Mesodermal cell (in vitro differentiated cells): ENCODE data around the gene LITAF.
"Not testable (repeated sequence)": the region's sequence is repeated elsewhere in the genome, so short reads cannot be mapped to it uniquely, and the experiment has no call there.

Source experiments
- H3K27ac ChIP-seq: 2 replicates; pipeline ENCODE4 v1.7.0; 2013; ENCODE audit warnings: mild to moderate bottlenecking, low read depth, low read length, moderate library complexity; ENCODE audit not compliant: severe bottlenecking
- H3K36me3 ChIP-seq: 2 replicates; pipeline ENCODE4 v1.7.1; 2013; ENCODE audit warnings: mild to moderate bottlenecking, low read length, moderate library complexity; ENCODE audit not compliant: control insufficient read depth, insufficient read depth
- H3K4me1 ChIP-seq: one replicate; pipeline ENCODE4 v1.7.1; 2013; ENCODE audit warnings: mild to moderate bottlenecking, low read length; ENCODE audit not compliant: insufficient read depth, control insufficient read depth, poor library complexity, severe bottlenecking
- H3K4me3 ChIP-seq: 2 replicates; pipeline ENCODE4 v1.7.0; 2013; ENCODE audit warnings: low read length, control low read depth, mild to moderate bottlenecking; ENCODE audit not compliant: insufficient read depth, poor library complexity, severe bottlenecking; ENCODE audit errors: extremely low read depth
- H3K9me3 ChIP-seq: 2 replicates; pipeline ENCODE4 v1.7.1; 2013; ENCODE audit warnings: mild to moderate bottlenecking, low read length, moderate library complexity; ENCODE audit not compliant: control insufficient read depth
- WGBS, 2 experiments: methylation state at CpG; one replicate each; pipeline ENCODE4 v1.1.5; 2013; ENCODE audit warnings: missing lambda C conversion rate in 2 of 2; ENCODE audit not compliant: insufficient coverage in 2 of 2; 5-methylcytosine and 5-hydroxymethylcytosine counted together

LITAF gene

GRCh38 chr16:11515540-11516430 is 70.9 kb downstream of the LITAF start:
- Histone ChIP-seq H3K27ac (no peak overlapping the region), H3K9me3 (peaks cover under 1% of the 10 kb centered on the region), H3K4me1 (no peaks in the 10 kb centered on the region), H3K4me3 (no peak overlapping the region), H3K36me3 (no peaks in the 10 kb centered on the region)
- WGBS, 2 experiments, result 83 to 87% methylated on average over 8 to 11 of the region's 13 CpGs

DNA sequence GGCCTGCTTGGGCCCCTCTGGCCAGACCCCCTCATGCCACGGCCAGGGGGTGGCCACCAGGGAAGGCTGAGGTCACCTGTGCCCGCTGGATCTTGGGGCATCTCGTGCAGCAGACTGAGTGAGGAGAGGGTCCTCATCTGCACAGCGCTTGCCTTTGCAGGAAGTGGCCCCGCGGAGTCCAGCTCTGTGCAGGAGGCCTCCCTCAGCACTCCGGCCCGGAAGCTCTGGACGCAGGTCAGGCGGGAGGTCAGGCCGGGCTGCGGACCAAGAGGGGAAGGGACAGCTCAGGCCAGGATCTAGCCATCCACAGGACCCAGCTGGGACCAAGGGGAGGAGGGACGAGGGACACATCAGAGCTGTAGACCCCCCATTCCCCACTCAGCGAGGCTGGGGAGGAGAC is 72.4 kb downstream of the LITAF start:
- no peak overlapping the region for H3K4me3 ChIP-seq
- no peak overlapping the region for H3K27ac ChIP-seq
- H3K9me3 ChIP-seq, result no peaks in the 10 kb centered on the region
- no peaks in the 10 kb centered on the region for H3K36me3 ChIP-seq
- WGBS, 2 experiments, result 88 to 95% methylated on average over 8 to 13 of the region's 14 CpGs
- no peaks in the 10 kb centered on the region for H3K4me1 ChIP-seq

- H3K4me3 ChIP-seq, H3K36me3 ChIP-seq, H3K27ac ChIP-seq, H3K9me3 ChIP-seq, H3K4me1 ChIP-seq: not testable (repeated sequence)
- WGBS, 2 experiments, result 81 to 100% methylated on average over 1 to 8 of the region's 13 CpGs
Measured at GRCh38 chr16:11513366-11513765, 73.4 kb downstream of the LITAF start.

- 79 to 81% methylated on average over 4 to 5 of the region's 6 CpGs for WGBS, 2 experiments
- Histone ChIP-seq H3K4me1 (peaks cover 5% of the 10 kb centered on the region), H3K27ac (no peak overlapping the region), H3K4me3 (no peak overlapping the region), H3K9me3 (no peaks in the 10 kb centered on the region), H3K36me3 (no peaks in the 10 kb centered on the region)
Measured at GRCh38 chr16:11511801-11512200, 74.9 kb downstream of the LITAF start.

GRCh38 chr16:11511328-11511727 is 75.4 kb downstream of the LITAF start:
- H3K4me3 ChIP-seq, result no peak overlapping the region

GRCh38 chr16:11510178-11510973 is 76.3 kb downstream of the LITAF start:
- WGBS, 2 experiments, result 85 to 94% methylated on average over 11 to 12 of the region's 12 CpGs
- Histone ChIP-seq H3K27ac (no peak overlapping the region), H3K9me3 (no peaks in the 10 kb centered on the region), H3K4me1 (peaks cover 5% of the 10 kb centered on the region), H3K4me3 (no peak overlapping the region), H3K36me3 (no peaks in the 10 kb centered on the region)

More at GRCh38 chr16:11511328-11511727, 75.4 kb downstream of the LITAF start:
- no peaks in the 10 kb centered on the region for H3K9me3 ChIP-seq
- 83% methylated on average over 1 of the region's 2 CpGs; no CpG with 5 or more reads in 1 of the 2 experiments for WGBS, 2 experiments
- H3K4me1 ChIP-seq, result peaks cover 5% of the 10 kb centered on the region
- no peak overlapping the region for H3K27ac ChIP-seq
- no peaks in the 10 kb centered on the region for H3K36me3 ChIP-seq

DNA sequence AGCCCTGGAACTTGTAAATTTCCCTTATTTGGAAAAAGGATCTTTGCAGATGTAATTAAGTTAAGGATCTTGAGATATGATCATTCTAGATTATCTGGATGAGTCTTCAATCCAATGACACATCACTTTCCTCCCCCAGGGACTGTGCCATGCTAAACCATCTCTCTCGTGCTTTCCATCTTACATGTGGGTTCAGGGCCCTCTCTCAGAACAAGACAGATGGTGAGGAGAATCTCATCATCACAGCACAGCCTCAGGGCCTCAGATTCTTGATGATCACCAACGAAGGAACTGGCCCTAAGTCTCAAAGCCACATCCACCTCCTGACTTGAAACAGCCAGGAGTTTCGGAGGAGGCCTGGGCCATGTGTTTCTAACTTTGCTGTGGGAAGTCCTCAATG is 78.7 kb downstream of the LITAF start:
- no peaks in the 10 kb centered on the region for H3K9me3 ChIP-seq
- H3K36me3 ChIP-seq, result no peaks in the 10 kb centered on the region
- H3K4me1 ChIP-seq, result peaks cover 5% of the 10 kb centered on the region
- WGBS, 2 experiments, result 87 to 100% methylated on average over 2 to 3 of the region's 3 CpGs
- no peak overlapping the region for H3K4me3 ChIP-seq
- no peak overlapping the region for H3K27ac ChIP-seq

GRCh38 chr16:11507350-11507749 is 79.4 kb downstream of the LITAF start:
- Histone ChIP-seq H3K9me3 (no peaks in the 10 kb centered on the region), H3K36me3 (no peaks in the 10 kb centered on the region), H3K4me3 (no peak overlapping the region), H3K27ac (no peak overlapping the region), H3K4me1 (peaks cover 5% of the 10 kb centered on the region)
- 91 to 95% methylated on average over 4 to 6 of the region's 7 CpGs for WGBS, 2 experiments

DNA sequence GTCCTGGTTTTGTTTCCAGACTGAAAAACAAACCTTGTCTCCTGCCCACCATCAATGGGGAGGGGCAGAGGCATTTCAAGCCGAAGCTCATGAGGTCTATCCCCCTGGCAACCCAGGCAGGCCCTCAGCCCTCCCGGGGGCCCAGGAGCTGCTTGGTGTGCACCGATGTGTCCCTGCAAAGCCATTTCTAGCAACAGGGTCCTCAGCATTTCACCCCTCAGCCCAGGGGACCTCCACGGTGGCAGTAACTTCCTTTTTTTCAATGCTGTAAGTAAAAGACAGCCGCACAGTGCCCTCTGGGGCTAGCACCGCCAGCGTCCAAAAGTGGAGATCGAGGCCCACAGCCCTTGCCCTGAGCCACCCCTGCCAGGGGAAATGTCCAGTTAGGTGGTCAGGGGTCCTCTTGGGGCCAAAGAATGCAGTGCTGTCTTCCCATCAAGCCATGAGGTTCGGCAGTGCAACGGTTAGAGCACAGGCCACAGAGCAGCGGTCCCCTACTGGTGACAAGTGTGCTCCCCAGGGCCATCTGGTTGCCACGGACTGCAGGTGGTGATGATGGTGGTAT is 79.9 kb downstream of the LITAF start:
- H3K27ac ChIP-seq, result no peak overlapping the region
- no peak overlapping the region for H3K4me3 ChIP-seq
- no peaks in the 10 kb centered on the region for H3K9me3 ChIP-seq
- no peaks in the 10 kb centered on the region for H3K36me3 ChIP-seq
- H3K4me1 ChIP-seq, result peaks cover 5% of the 10 kb centered on the region
- WGBS, 2 experiments, result 81 to 84% methylated on average over 12 of the region's 12 CpGs

DNA sequence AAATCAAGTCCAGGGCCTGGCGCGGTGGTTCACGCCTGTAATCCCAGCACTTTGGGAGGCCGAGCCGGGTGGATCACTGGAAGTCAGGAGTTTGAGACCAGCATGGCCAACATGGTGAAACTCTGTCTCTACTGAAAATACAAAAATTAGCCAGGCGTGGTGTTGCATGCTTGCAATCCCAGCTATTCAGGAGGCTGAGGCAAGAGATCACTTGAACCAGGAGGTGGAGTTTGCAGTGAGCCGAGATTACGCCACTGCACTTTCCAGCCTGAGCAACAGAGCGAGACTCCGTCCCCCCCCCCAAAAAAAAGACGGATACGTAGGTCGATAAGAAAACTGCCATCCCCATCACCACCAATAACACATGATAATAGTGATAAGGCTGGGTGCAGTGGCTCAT is 82.5 kb downstream of the LITAF start:
- 95 to 96% methylated on average over 6 to 8 of the region's 13 CpGs for WGBS, 2 experiments
- not testable (repeated sequence) for H3K36me3 ChIP-seq, H3K4me1 ChIP-seq, H3K27ac ChIP-seq, H3K9me3 ChIP-seq, H3K4me3 ChIP-seq
